ENCODE data around the gene C19orf44.

The C19orf44 gene

DNA sequence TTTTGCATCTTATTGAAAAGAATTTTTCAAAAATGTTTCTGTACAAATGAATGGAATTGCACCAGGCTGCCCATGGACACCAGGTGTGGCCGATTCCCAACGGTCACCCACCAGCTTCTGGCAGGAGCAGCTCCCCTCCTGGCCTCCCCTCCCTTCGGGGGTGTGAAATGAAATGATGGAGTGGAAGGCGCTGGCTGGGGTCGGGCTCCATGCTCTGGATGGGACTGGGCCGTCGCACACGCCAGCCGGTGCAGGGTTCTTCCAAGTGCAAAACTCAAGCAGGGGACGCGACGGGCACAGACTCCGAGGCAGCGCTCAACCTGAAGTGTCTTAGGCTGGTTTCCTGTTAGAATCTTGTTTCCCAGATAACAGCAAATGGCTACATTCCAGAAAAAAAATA lies 21.9 kb downstream of the C19orf44 start:
- DNase-seq (ENCODE audit: low spot score), result no peak

GRCh38 chr19:16518483-16519229 lies 22.5 kb downstream of the C19orf44 start:
- no peak for DNase-seq (ENCODE audit: low spot score)

- no peak for DNase-seq (ENCODE audit: low spot score)
Observed at GRCh38 chr19:16519230-16519687, 23.1 kb downstream of the C19orf44 start.

DNA sequence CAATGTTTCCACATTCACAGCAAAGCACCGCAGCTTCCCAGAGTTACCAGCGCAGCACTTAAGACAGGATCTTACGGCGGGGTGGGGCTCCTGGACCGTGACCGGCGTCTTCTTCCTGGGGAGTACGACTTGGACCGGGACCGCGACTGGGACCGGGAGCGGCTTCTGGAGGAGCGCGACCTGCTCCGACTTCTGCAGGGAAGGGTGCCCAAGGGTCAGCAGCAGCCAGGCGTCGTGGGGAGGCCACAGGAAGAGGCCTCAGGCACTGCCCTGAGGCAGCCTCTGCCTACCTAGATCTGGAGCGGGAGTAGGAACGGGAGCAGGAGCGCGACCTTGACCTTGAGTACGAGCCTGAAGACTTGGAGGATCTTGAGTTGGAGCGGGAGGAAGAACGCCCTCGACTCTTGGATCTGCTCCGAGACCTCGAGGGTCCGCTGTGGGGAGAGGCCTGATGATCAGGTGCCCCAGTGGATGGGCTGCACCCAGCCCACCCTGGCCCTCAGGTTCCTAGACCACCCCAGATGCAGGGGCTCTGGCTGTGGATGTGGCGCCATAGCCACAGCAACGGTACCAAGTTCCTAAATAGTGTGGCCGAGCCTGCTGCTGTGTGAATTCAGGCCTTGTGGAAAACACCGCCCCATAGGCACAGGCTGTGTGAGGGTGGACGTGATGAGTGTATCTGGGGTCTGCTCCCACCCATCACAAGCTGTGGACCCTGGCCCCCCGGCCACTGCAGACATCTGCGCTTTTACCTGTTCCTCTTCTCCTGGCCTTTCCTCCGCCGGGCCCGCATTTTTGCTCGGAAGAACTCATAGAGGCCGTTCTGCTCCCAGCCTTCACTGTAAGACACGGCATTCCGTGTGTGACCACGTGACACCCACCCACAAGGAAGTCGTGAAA lies 24.1 kb downstream of the C19orf44 start:
- DNase-seq (ENCODE audit: low spot score), result no peak

DNA sequence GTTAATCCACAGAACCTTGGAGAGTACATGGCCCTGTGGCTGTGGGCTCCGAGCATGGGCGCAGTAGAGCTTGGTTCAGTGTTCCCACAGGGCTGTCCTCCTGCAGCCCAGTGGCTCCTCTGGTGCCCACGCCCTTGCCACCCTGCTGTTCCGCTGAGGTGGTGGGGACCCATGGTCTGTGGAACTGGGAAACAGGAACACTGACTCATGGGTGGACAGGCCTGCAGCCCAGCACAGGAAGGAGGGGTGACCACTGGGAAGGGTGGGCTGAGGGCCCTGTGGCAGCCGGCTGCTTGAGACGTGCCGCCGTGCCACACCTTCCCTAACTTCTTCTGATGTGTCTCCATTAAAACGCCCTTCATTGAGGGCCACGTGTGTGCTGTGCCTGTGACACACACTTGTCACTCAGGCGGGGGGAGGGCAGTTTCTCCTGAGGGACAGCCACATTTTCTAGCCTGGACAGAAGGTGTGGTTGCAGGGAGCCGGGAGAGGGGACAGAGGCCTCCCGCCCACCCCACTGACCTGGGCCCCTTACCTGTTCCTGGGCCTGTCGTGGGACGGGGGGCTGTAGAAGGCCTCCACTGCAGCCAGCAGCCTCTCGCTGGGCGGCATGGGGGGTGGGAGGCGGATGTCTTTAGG lies 24.9 kb downstream of the C19orf44 start:
- DNase-seq (ENCODE audit: low spot score), result no peak

DNA sequence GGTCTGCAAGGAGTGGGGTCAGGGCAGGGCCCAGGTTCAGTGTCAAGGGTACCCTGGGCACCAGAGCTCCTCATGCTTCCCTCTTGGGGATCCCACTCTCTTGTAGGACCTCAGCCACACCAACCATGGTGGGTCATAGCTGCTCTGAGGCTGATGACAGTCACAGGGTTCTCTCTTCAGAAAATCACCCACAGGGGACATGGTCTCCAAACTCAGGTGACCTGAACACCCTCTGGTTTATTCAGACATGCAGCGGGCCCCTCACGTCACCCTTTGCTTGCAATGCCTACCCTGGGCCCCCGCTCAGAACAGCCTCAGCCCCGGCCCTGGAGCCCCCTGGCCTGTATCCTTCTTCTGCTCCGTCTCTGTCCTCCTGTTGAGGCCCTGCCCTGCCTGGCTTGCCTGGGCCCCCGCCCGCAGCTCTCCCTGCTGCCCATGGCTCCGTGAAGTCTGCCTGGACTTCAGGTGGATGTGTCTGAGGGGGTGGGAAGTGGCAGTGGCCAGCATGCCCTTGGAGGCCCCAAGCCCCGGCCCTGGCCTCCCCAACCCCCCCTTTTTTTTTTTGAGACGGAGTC lies 25.6 kb downstream of the C19orf44 start:
- DNase-seq (ENCODE audit: low spot score), result no peak

GRCh38 chr19:16522559-16523377 lies 26.6 kb downstream of the C19orf44 start:
- no peak for DNase-seq (ENCODE audit: low spot score)

GRCh38 chr19:16524991-16525734 lies 29.0 kb downstream of the C19orf44 start:
- DNase-seq (ENCODE audit: low spot score), result no peak

GRCh38 chr19:16525751-16526481 lies 29.7 kb downstream of the C19orf44 start:
- no peak for DNase-seq (ENCODE audit: low spot score)

GRCh38 chr19:16527334-16527935 lies 31.2 kb downstream of the C19orf44 start:
- DNase-seq (ENCODE audit: low spot score), result no peak

- DNase-seq (ENCODE audit: low spot score), result no peak
Observed at GRCh38 chr19:16527971-16528521, 31.9 kb downstream of the C19orf44 start.

GRCh38 chr19:16529466-16530144 lies 33.4 kb downstream of the C19orf44 start:
- no peak for DNase-seq (ENCODE audit: low spot score)

DNA sequence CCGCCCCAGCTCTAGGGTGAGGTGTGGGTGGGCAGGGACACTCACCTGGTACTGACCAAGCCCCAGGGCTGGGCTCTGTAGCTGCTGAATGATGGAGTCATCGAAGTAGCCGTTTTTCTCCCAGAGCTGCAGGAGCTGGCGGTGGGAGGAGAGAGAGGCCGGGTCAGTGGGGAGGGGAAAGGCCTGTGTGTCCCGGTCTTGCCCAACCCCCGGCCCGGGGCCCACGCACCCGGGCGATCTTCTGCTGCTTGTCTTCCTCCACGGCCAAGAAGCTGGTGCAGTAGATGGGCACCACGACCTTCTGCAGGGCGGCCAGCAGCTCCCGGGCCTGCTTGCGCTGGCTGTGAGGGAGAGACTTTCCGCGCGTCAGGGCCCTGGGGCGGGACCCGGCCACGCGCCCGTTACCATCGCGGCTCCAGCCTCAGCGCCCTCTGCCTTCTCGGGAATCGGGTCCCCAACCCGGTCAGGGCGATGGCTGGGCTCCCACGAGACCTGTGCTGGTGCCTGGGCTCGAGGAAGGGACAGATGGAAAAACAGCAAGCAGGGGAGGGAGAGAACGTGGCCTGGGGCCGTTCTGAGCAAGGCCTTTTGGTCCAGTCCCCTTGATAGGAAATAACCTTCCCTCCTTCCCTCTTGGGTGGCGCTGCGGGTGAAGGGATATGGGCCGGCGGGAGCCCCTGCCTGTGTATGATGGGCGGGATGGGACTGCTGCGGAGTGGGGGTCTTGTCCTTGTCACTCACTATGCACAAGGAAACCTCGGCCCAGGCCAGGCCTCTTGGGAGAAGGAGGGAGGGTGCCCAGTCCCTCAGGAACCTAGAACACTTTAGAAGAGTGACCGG lies 34.6 kb downstream of the C19orf44 start:
- no peak for DNase-seq (ENCODE audit: low spot score)

DNA sequence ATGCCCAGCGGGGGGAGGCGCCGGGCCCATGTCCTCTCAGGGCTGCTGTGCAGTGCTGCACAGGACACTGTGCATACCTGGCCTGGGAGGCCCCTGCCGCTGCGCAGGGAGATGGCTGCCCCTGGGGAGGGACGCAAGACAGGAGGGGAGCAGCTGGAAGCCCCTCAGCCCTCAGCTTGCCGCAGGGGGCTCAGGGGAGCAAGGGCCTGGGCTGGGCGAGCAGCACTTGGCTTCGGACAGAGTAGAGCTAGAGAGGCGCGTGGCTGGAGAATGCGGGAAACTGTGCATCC lies 35.1 kb downstream of the C19orf44 start:
- no peak for DNase-seq (ENCODE audit: low spot score)

DNA sequence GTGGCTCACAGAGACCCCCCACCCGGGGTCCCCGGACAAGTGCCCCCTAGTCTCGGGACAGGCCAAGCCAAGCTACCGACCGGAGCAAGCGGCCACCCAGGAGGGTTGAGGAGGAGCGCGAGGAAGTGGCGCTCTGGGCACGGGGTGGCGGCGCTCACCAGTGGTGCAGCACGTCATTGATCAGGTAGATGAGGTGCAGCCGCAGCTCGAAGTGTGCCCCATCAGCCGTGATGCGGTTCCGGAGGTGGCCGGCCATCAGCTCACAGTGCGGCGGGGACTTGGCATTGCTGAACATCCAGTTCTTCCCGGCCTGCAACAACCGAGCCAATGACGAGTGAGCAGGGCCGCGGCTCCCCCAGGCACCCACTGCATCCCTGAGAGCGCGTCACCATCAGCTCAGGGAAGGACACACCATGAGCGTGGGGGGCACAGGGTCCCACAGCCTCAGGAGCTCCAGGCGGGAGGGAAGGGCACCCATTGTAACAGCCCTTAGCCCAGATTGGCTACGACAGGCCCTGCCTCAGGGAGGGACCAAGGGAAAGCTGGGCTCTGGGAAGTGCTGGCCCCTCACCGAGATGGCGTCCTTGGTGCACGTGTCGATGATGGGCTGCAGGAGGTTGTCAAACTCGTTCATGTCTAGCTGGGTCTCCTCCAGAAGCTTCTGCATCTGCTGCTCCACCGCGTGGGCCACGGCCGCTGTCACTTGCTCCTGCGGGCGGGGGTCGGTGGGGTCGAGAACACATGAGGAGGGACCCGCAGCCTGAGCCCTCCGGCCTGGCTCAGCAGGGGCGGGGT lies 36.4 kb downstream of the C19orf44 start:
- no peak for DNase-seq (ENCODE audit: low spot score)

- no peak for DNase-seq (ENCODE audit: low spot score)
Observed at GRCh38 chr19:16535381-16535780, 39.2 kb downstream of the C19orf44 start.

DNA sequence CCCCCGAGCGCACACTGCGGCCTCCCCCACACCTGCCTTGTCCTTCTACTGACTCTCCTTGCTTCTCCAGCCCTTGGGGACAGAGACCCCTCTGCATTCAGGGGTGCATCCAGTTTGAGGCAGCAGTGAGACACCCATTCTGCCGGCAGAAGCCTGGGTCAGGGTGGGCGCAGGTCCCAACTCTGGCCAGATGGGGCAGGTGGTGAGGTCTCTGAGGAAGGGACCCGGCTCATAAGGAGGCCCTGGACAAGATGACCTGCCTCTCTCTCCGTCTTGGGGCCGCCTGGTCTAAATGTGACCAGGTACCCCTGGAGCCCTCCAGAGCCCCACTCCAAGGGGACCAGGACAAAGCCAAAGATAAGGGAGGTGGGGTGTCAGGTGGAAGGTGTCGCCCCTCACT lies 39.9 kb downstream of the C19orf44 start:
- no peak for DNase-seq (ENCODE audit: low spot score)
